NCI-H2171 (cell line): ENCODE measurements around the gene SIGLECL1.

Experiments
- DNase-seq: peaks from one replicate; lab custom pipeline; 2025; lab: John Stamatoyannopoulos, UW

The SIGLECL1 gene

GRCh38 chr19:51252306-51253079, 1.6 kb downstream of the SIGLECL1 start:
- no peak for DNase-seq

DNA sequence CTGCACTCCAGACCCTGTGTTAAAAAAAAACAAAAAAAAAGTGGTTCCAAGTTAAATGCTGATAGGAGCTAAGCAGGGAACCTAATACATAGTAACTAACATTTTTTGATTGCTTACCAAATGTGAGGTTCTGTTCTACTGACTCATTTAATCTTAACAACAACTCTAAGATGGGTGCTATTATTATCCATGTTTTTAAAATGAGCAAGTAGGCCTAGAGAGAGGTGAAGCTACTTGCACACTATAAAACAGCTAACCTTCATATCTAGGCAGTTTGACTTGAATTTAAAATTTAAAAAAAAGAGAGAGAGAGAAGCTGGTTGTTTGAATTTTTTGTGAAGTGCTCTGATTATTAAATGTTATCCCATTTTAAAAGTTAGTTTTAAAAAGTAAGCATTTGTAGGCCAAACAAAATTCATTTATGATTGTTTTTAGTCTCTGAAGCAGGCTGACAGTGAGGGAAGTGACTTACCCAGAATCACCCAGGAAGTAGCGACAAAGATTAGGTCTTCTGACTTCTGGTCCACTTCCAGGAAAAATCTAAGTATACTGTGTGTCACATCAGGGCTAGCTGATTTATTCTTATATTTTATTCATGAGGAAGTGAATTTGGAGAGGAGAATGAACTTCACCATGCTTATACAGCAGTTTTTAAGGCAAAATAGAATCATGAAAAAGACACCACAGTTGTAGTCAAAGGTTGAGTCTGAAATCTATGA, 2.4 kb downstream of the SIGLECL1 start:
- no peak for DNase-seq

DNA sequence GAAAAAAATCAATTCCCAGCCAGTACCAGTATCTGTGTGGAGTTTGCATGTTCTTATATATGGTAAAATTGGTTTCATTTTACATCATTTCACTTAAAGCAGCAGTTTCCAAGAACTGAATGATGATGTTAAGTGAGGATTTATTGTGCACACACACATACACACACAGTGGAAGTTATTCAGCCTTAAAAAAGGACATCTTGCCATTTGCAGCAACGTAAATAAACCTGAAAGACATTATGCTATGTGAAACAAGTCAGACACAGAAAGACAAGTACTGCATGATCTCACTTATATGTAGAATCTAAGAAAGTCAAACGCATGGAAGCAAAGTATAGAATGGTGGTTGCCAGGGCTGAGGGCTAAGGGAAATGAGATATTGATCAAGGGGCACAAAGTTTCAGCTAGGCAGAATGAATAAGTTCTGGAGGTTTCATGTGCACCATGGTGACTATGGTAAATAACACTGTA, 5.3 kb downstream of the SIGLECL1 start:
- no peak for DNase-seq

- DNase-seq, result no peak
Measured at GRCh38 chr19:51257471-51257870, 6.6 kb downstream of the SIGLECL1 start.

DNA sequence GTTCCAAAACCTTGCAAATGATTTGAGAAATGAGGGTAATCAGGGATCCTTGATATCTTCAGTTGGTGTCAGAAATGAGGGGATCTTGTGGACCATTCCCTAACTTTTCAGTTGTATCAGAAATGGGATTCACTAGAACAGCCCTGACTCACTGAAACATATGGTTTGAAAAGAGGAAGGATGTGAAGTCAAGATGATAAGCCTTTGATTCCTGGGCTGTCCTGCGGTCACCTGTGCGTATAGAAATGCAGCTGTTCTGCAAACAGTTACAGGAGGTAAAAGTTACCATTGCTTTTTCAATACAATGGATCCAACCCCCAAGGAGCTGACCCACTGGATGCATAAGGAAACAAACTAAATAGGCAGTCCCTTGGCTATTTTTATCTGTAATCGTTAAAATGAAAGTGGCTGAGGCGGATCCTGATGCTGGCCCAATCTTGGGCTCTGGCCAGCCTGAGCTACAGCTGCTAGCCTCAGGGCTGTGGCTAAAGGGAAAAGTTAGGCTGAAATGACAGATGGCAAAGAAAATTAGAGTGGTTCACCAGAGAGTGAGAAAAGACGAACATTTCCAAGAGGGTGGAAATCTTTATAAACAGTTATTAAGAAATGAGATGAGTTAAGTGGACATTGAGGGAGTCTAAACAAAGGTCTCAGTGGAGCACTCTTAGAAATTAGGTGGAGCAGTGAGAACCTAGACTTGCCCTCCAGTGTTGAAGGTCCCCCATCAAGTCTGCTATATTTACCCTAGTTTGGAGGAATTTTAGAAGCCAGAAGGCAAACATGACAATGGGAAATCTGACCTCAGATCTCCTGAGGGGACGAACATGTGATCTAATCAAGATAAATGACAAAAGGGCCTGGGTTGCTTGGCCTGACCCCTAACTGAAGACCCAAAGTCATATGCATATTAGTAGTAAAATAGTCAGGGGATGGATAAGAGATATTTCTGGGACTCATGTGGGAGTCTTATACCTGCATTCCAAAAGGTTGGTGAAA, 7.6 kb downstream of the SIGLECL1 start:
- no peak for DNase-seq

GRCh38 chr19:51259348-51260245, 8.7 kb downstream of the SIGLECL1 start:
- no peak for DNase-seq

DNA sequence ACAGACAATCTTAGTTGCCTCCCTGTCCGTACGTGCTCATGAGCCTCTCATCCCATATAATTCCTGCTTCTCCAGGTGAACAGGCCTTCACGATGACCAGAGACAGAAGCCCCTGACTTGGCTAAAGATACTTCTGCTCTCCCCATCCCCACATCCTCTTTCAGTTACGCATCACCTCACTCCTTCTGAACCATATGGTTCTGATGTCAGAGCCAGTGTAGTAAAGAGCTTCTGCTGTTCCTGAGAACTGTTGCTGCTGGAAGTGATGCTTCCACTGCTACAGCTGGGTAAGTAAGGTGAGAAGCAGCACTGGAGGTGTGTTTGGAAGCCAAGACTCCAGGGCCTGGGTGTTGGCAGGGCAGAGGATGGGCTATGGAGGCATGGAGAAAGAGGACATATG, 12.9 kb downstream of the SIGLECL1 start:
- DNase-seq, result no peak

- DNase-seq, result no peak
Measured at GRCh38 chr19:51271067-51271466, 20.2 kb downstream of the SIGLECL1 start.

DNA sequence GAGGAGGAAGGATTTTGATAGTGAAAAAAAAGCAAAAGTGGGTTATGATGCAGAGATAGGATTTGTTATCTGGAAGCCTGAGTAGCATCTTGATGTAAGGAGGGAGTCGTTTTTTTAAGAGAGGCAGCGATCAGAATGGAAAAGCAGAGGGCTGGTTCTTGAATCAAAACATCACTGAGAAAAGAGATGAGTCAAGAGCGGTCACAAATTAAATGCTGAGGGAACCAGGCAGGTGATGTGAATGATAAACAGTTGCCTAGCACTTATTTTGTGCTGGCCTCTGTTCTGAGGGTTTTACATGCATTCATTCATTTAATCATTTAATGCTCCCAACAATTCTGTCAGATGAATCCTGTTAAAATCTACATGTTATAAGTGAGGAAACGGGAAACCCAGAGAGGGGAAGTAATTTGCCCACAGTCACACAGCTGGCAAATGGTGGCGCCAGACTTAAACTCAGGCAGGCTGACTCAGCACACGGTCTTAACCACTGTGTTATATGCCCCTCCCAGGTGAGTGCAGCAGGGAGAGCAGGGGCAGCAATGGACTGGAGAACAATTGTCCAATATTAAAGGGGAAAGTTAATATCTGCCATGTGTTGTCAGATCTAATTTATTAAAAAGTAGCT, 21.4 kb downstream of the SIGLECL1 start:
- no peak for DNase-seq

DNA sequence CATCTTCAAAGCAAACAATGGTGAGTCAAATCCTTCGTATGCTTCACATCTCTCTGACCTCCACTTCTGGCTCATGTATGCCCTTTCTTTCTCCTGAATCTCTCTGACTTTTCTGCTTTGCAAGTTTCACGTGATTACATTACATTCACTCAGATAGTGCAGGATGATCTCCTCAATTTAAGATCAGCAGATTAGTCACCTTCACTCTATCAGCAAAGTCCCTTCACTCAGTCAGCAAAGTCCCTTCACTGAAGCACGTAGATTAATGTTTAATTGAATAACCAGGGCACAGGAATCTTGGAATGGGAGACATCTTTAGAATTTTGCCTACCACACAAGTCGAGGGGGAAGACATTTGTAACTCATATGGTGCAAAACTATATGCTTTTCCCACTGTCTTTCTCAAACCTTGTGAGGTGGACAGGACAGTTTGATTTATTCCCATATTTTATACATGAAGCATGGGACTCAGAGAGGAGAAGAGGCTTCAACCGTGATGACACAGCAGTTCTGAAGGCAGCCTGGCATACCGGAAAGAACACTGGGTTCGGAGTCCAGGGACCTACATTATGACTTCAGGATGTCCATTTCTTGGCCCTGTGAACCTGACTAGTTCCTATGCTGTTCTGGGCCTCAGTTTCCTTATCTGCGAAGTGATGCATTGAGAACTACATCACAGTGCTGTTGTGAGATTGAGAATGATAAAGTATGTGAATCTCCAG, 23.3 kb downstream of the SIGLECL1 start:
- DNase-seq, result no peak

- DNase-seq, result no peak
Measured at GRCh38 chr19:51277112-51277511, 26.2 kb downstream of the SIGLECL1 start.

DNA sequence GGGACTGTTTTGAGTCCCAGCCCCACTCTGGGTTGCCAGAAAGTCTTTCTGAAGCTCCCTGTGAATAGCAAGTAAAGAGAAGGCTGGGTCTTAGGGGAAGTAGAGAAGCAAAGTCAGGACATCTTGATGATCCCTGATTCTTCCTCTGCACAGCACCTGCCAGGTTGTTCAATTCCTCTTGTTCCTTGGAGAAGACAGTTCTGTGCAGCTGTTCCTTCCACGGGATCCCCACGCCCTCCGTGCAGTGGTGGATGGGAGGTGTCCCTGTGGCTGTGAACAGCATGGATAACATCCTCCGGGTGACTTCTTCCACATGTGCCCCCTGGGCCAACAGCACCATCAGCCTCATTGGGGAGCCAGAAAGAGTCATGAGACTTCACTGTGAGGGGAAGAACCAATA, 31.5 kb downstream of the SIGLECL1 start:
- DNase-seq, result no peak

DNA sequence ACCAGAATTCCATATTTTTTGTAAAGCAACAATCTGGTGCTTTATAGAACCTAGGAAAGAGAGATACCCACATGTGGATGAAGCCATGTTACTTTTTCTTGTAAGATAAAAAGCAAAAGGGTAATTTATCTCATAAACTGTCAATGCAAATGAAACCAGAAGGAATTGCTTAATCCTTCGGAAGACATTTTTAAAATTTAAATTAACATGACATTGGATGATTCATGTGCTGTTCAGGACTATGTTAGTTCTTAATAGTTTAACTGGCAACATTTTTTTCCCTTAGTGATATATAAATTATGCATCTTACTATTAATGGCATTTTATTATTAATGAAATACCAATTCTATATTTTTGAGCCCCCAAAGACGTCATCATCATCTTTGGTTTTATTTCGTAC, 34.8 kb downstream of the SIGLECL1 start:
- no peak for DNase-seq

DNA sequence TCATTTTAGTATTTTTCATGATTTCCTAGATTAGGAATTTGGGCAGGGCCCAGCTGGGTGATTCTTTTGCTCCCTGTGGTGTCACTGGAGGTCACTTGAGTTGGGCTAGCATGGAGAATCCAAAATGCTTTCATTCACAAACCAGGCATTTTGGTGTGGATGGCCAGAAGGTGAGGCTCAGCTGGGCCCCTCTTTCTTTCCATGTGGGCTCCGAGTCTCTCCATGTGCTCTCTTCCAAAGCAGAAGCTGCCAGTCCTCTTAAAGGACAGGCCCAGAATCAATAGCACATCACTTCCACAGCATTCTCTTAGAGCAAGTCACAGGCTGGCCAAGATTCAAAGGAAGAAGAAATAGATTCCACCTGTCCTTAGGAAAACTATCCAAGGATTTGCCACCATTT, 38.8 kb downstream of the SIGLECL1 start:
- DNase-seq, result no peak

- DNase-seq, result no peak
Measured at GRCh38 chr19:51292971-51293370, 42.1 kb downstream of the SIGLECL1 start.

- DNase-seq, result no peak
Measured at GRCh38 chr19:51293571-51294210, 42.8 kb downstream of the SIGLECL1 start.

GRCh38 chr19:51294211-51294976, 43.5 kb downstream of the SIGLECL1 start:
- no peak for DNase-seq

DNA sequence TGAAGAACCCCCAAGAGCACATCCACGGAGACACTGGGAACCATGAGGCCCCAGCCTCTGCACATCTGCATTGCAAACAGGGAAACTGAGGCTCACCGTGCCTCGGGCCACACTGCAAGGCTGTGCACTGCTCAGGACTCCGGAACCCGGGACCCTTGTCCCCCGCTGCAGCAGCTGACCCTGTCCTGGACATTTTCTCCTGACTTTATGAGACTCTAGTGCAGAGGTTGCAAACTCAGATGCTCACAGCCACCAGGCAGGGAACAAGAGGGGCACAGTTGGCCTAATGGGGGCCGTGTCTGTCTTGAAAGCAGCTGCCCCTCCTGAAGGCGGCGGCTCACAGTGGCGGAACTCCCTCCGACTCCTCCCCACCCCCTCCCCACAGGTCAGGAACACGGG, 44.1 kb downstream of the SIGLECL1 start:
- no peak for DNase-seq
